CD8-positive, alpha-beta memory T cell (primary cell): Measurements from ENCODE around the gene CCNDBP1. TPM values are rescaled to one million over a fixed set of nuclear protein-coding genes. Genes with fewer than 3 reads are reported as not detected.
A peak's percentile ranks its signal among the peaks of the same experiment; 100 is the strongest.

Experiments
- CTCF ChIA-PET: fragments of 350-600 bp; sonication (Branson Sonifier 250); formaldehyde crosslinking; loops from one replicate; lab custom pipeline; 2021; ENCODE audit warnings: antibody characterized with exemption; lab: Charles Lee
- POLR2A ChIA-PET: fragments of 350-600 bp; sonication (Branson Sonifier 250); formaldehyde crosslinking; loops from one replicate; lab custom pipeline; 2021; ENCODE audit warnings: antibody characterized with exemption; lab: Charles Lee
- DNase-seq, 5 donors: peaks; one replicate each; pipeline versions ENCODE4 v3.0.0 to v3.0.0-alpha.2; 2020 to 2022; ENCODE audit warnings: mixed read lengths in 1 of 5
- H3K27ac ChIP-seq: one replicate; pipeline ENCODE4 v1.7.0; 2013; ENCODE audit warnings: low read depth, mild to moderate bottlenecking, low read length, moderate library complexity
- H3K27me3 ChIP-seq: 2 replicates; pipeline ENCODE4 v1.7.0; 2013; ENCODE audit warnings: low read length, mild to moderate bottlenecking; ENCODE audit not compliant: insufficient read depth, poor library complexity, severe bottlenecking
- H3K36me3 ChIP-seq: 2 replicates; pipeline ENCODE4 v1.7.0; 2013; ENCODE audit warnings: mild to moderate bottlenecking, low read length, moderate library complexity; ENCODE audit not compliant: insufficient read depth
- H3K4me1 ChIP-seq: 2 replicates; pipeline ENCODE4 v1.7.0; 2013; ENCODE audit warnings: mild to moderate bottlenecking, low read length, moderate library complexity; ENCODE audit not compliant: insufficient read depth
- H3K4me3 ChIP-seq: 2 replicates; pipeline ENCODE4 v1.7.0; 2013; ENCODE audit warnings: mild to moderate bottlenecking, low read length
- H3K9me3 ChIP-seq: 2 replicates; pipeline ENCODE4 v1.7.0; 2013; ENCODE audit warnings: mild to moderate bottlenecking, low read length
- H3K27ac Mint-ChIP-seq, 8 donors: one replicate each; pipeline ENCODE4 v1.8.0; 2020 to 2021; ENCODE audit warnings: mixed read lengths in 8 of 8, mild to moderate bottlenecking in 6 of 8, inconsistent platforms in 3 of 8, moderate library complexity in 3 of 8
- H3K27me3 Mint-ChIP-seq, 2 donors: one replicate each; pipeline ENCODE4 v1.8.0; 2020 to 2021; ENCODE audit warnings: mixed read lengths in 2 of 2, mild to moderate bottlenecking in 1 of 2, moderate library complexity in 1 of 2
- H3K36me3 Mint-ChIP-seq, 3 donors: one replicate each; pipeline ENCODE4 v1.8.0; 2020 to 2021; ENCODE audit warnings: mixed read lengths in 3 of 3, inconsistent platforms in 1 of 3, mild to moderate bottlenecking in 1 of 3
- H3K4me1 Mint-ChIP-seq, 3 donors: one replicate each; pipeline ENCODE4 v1.8.0; 2020 to 2021; ENCODE audit warnings: mixed read lengths in 3 of 3, inconsistent platforms in 1 of 3, mild to moderate bottlenecking in 1 of 3
- H3K4me3 Mint-ChIP-seq, 7 donors: one replicate each; pipeline ENCODE4 v1.8.0; 2020 to 2021; ENCODE audit warnings: mixed read lengths in 7 of 7, mild to moderate bottlenecking in 6 of 7, moderate library complexity in 4 of 7, inconsistent platforms in 2 of 7
- H3K9me3 Mint-ChIP-seq, 5 donors: one replicate each; pipeline ENCODE4 v1.8.0; 2020 to 2022; ENCODE audit warnings: mixed read lengths in 5 of 5, mild to moderate bottlenecking in 3 of 5, moderate library complexity in 2 of 5, inconsistent platforms in 1 of 5
- polyA plus RNA-seq: library from polyadenylated mRNA; unstranded; fragments of 300-500 nt; fragmentation: Illumina TruSeq; gene quantifications from one replicate; pipeline ENCODE4 v1.2.3, GENCODE V29; 2021
- total RNA-seq, 2 experiments: library from RNA; stranded (reverse); gene quantifications; one replicate each; pipeline ENCODE4 v1.2.3, GENCODE V29; 2021

Gene CCNDBP1
- total and polyA plus RNA-seq, 3 experiments from 2014 or later, result 61.8 to 204 (median 63.2) TPM

DNA sequence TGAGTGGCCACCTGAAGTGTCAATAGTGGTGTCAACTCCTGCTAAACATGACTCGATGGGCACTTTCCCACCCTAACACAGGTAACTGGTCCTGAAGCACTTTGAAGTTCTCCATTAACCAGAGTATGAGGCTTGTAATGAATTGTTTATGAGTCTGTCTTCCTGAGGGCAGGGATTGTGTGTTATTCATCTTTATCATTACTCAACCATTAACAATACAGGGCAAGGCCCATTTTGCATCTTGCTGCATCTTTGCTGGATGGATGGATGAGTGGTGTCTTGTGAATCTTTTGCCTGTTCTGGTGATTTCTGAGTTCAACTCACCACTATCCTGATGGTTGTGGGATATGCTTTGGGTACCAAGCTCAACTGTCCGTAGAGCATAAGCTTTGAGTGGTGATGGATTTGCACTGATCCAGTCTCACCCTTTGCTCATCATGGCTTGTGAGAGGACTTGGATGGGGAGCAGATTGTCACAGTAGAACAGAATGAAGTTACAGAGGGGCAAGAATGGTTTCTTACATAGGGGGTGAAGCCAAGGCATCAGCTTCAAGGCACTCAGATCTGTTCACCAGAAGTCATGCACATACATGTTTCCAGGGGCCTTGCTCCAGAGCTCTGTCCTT is 57.9 kb downstream of the CCNDBP1 start:
- no peak for DNase-seq
- Histone ChIP-seq H3K4me1 (no peaks in the 10 kb centered on the region), H3K4me3 (no peak overlapping the region), H3K36me3 (no peaks in the 10 kb centered on the region), H3K9me3 (no peaks in the 10 kb centered on the region), H3K27me3 (no peaks in the 10 kb centered on the region), H3K27ac (no peak overlapping the region)
- Mint-ChIP-seq H3K27ac (peak overlapping the region in 1 of 8 donors; percentile 7), H3K36me3 (no peaks in the 10 kb centered on the region), H3K4me3 (no peak overlapping the region), H3K9me3 (no peaks in the 10 kb centered on the region), H3K4me1 (peaks cover 0 to 3% (median 0%) of the 10 kb centered on the region in 3 donors), H3K27me3 (peaks cover 4 to 8% of the 10 kb centered on the region in 2 donors)
- ChIA-PET CTCF (interaction anchor here (1.4 to 2.5 kb wide), 2 partner anchors 18 to 42 kb away, joined by 3 to 9 read pairs; no protein-coding TSS in a partner anchor), POLR2A (no interaction called here)

DNA sequence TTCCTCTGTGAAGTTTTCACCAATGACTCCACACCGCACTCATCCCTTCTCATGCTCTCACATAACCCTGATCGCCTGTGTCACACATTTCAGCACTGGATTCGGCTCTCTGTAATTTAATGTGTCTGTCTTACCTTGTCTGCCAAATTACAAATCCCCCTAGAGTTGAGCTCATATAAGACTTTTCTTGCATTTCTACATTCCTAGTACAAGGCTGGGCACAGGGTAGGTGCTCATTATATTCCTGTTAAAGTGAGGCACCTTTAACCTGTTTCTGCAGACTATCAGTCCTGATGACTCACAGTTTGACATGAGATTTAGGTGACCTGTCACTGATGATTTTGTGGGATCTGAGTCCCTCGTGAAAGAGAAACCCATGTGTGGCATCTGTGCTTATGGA is 58.9 kb downstream of the CCNDBP1 start:
- ChIA-PET CTCF (no interaction called here), POLR2A (no interaction called here)
- Mint-ChIP-seq H3K9me3 (no peaks in the 10 kb centered on the region), H3K27ac (no peak overlapping the region), H3K4me3 (no peak overlapping the region), H3K4me1 (peaks cover 0 to 3% (median 0%) of the 10 kb centered on the region in 3 donors), H3K27me3 (peaks cover 3% of the 10 kb centered on the region in 2 donors), H3K36me3 (no peaks in the 10 kb centered on the region)
- Histone ChIP-seq H3K4me1 (no peaks in the 10 kb centered on the region), H3K9me3 (no peaks in the 10 kb centered on the region), H3K4me3 (no peak overlapping the region), H3K36me3 (no peaks in the 10 kb centered on the region), H3K27ac (no peak overlapping the region), H3K27me3 (no peaks in the 10 kb centered on the region)
- DNase-seq, result no peak

DNA sequence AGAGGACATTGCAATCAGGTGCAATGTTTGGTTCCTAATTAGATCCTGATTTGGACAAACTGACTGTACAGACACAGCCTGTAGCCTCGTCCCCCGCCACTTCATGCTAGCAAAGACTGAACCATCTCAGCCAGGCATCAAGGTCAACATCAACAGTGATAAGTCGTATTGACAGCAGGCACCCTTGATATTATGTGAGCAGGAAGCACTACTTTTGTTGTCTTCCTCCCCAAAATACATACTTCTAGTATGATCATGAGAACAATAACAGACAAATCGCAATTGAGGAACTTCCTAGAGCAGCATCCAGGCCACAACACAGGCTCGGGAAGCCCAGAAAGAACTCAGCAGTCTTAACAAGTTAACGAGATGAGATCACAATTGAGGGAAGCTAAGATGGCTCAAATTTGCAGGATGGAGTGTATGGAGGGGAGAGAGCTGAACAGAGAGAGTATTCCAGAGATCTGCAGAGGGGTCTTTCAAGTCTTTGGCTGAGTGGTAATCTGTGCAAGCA is 61.1 kb downstream of the CCNDBP1 start:
- Histone ChIP-seq H3K36me3 (no peaks in the 10 kb centered on the region), H3K4me1 (no peaks in the 10 kb centered on the region), H3K27me3 (no peaks in the 10 kb centered on the region), H3K27ac (no peak overlapping the region), H3K4me3 (no peak overlapping the region), H3K9me3 (no peaks in the 10 kb centered on the region)
- POLR2A ChIA-PET, result no interaction called here
- Mint-ChIP-seq H3K4me1 (peaks cover 0 to 8% (median 4%) of the 10 kb centered on the region in 3 donors), H3K36me3 (no peaks in the 10 kb centered on the region), H3K4me3 (no peak overlapping the region), H3K9me3 (no peaks in the 10 kb centered on the region), H3K27me3 (no peaks in the 10 kb centered on the region), H3K27ac (no peak overlapping the region)
- CTCF ChIA-PET, result interaction anchor here (1.0 to 1.6 kb wide), 2 partner anchors 21 to 56 kb away, joined by 3 read pairs; partner anchors contain the start of gene TGM7
- DNase-seq, result no peak

Other genes starting within 250 kb of the CCNDBP1 start
- 10 to 100 TPM; 28.6 to 29.7 TPM for gene UBR1, start 79.4 kb upstream of the CCNDBP1 start, total RNA-seq
- gene UBR1, start 79.4 kb upstream of the CCNDBP1 start, polyA plus RNA-seq, result 15.4 TPM
- 10 to 100 TPM; 13.2 to 18.1 TPM for gene TMEM62, start 51.8 kb upstream of the CCNDBP1 start, total RNA-seq
- 11.2 TPM for gene TMEM62, start 51.8 kb upstream of the CCNDBP1 start, polyA plus RNA-seq
- not detected for gene EPB42, start 35.6 kb downstream of the CCNDBP1 start, total RNA-seq
- gene EPB42, start 35.6 kb downstream of the CCNDBP1 start, polyA plus RNA-seq, result not detected
- under 1 TPM in 1 of 2 experiments, not detected in 1; 0.18 TPM for gene TGM5, start 81.5 kb downstream of the CCNDBP1 start, total RNA-seq
- not detected for gene TGM5, start 81.5 kb downstream of the CCNDBP1 start, polyA plus RNA-seq
- not detected for gene TGM7, start 116.9 kb downstream of the CCNDBP1 start, total RNA-seq
- gene TGM7, start 116.9 kb downstream of the CCNDBP1 start, polyA plus RNA-seq, result not detected
- 10 to 100 TPM; 14.9 to 16.5 TPM for gene LCMT2, start 145.2 kb downstream of the CCNDBP1 start, total RNA-seq
- 4.4 TPM for gene LCMT2, start 145.2 kb downstream of the CCNDBP1 start, polyA plus RNA-seq
- 10 to 100 TPM; 25.3 to 26.6 TPM for gene ZSCAN29, start 185.6 kb downstream of the CCNDBP1 start, total RNA-seq
- gene ZSCAN29, start 185.6 kb downstream of the CCNDBP1 start, polyA plus RNA-seq, result 7.5 TPM
- gene TUBGCP4, start 185.7 kb downstream of the CCNDBP1 start, total RNA-seq, result 10 to 100 TPM; 39.1 to 44.0 TPM
- gene TUBGCP4, start 185.7 kb downstream of the CCNDBP1 start, polyA plus RNA-seq, result 11.3 TPM